Stimulated activated CD8-positive, alpha-beta memory T cell treated with anti-CD3 and anti-CD28 coated beads, Interleukin-4, amount 100 ng/mL, for 1 hour (primary cell): Measurements from ENCODE around the gene PIM1.

Source experiments
- DNase-seq, 2 donors: peaks; one replicate each; pipeline ENCODE4 v3.0.0-alpha.2; 2020; ENCODE audit warnings: low read depth in 2 of 2, low spot score in 1 of 2

Gene PIM1

GRCh38 chr6:37221585-37222124 lies 51.7 kb downstream of the PIM1 start:
- no peak for DNase-seq

- no peak for DNase-seq
These were observed 52.4 kb downstream of the PIM1 start for GRCh38 chr6:37222125-37222967.

DNA sequence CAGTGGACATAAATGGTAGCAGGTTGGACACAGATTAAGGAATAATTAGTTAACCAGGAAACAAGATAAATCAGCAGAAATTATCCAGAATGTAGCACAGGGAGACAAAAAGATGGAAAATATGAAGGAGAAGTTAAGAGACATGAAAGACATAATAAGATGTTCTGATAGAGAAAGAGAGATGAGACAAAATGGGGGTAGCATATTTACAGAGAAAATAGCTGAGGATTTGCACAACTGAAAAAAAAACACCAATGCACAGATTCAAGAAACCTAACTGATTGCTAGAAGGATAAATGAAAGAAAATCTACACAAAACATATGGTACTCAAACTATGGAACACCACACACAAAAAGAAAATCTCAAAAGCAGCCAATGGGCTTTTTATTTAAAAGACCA lies 53.0 kb downstream of the PIM1 start:
- DNase-seq, result no peak
